Prostate gland (tissue), 2 donors: ENCODE results near the gene KCND3.

Experiments used
- POLR2A ChIP-seq: fragments of 450-650 bp; IDR thresholded peaks from one replicate; pipeline ENCODE4 v1.6.1; 2016; ENCODE audit warnings: antibody characterized with exemption, mild to moderate bottlenecking
- TF ChIP-seq, protein P1 (sequence below), 4 experiments: fragments of 200-600 bp in 2 of 4; fragments of 450-650 bp in 2 of 4; sonication (generic) in 2 of 4; IDR thresholded peaks; 1 replicate in 3 of 4; 2 replicates in 1 of 4; pipeline ENCODE4 v1.5.1; 2016 to 2019; ENCODE audit warnings: antibody characterized with exemption in 4 of 4, mild to moderate bottlenecking in 2 of 4, moderate library complexity in 2 of 4

- no peak for TF ChIP-seq POLR2A
- TF ChIP-seq, protein P1, sequence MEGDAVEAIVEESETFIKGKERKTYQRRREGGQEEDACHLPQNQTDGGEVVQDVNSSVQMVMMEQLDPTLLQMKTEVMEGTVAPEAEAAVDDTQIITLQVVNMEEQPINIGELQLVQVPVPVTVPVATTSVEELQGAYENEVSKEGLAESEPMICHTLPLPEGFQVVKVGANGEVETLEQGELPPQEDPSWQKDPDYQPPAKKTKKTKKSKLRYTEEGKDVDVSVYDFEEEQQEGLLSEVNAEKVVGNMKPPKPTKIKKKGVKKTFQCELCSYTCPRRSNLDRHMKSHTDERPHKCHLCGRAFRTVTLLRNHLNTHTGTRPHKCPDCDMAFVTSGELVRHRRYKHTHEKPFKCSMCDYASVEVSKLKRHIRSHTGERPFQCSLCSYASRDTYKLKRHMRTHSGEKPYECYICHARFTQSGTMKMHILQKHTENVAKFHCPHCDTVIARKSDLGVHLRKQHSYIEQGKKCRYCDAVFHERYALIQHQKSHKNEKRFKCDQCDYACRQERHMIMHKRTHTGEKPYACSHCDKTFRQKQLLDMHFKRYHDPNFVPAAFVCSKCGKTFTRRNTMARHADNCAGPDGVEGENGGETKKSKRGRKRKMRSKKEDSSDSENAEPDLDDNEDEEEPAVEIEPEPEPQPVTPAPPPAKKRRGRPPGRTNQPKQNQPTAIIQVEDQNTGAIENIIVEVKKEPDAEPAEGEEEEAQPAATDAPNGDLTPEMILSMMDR (IDR thresholded peaks at IDR 0.05): no peak
Measured at GRCh38 chr1:111802984-111803383, 186.5 kb downstream of the KCND3 start.
